Fibroblast of lung (primary cell): ENCODE results near the gene P3H3. TPM values are rescaled to one million over a fixed set of nuclear protein-coding genes. Genes with fewer than 3 reads are reported as not detected.
A peak's percentile ranks its signal among the peaks of the same experiment; 100 is the strongest.

Experiments
- DNase-seq, 2 donors: peaks; one replicate each; pipeline versions ENCODE4 v3.0.0 to v3.0.0-alpha.2; 2010; ENCODE audit warnings: low read depth in 2 of 2
- H2AFZ ChIP-seq: 2 replicates; pipeline ENCODE4 v1.5.1; 2012; ENCODE audit warnings: low read length, control low read depth, inconsistent platforms
- H3K27ac ChIP-seq: 2 replicates; pipeline ENCODE4 v1.5.1; 2011; ENCODE audit warnings: low read length, control low read depth; ENCODE audit not compliant: insufficient read depth
- H3K27me3 ChIP-seq: 2 replicates; pipeline ENCODE4 v1.5.1; 2011; ENCODE audit warnings: mild to moderate bottlenecking, low read length; ENCODE audit not compliant: control insufficient read depth, insufficient read depth
- H3K36me3 ChIP-seq: 2 replicates; pipeline ENCODE4 v1.5.1; 2011; ENCODE audit warnings: low read length; ENCODE audit not compliant: control insufficient read depth, insufficient read depth
- H3K4me1 ChIP-seq: 2 replicates; pipeline ENCODE4 v1.5.1; 2011; ENCODE audit warnings: low read length; ENCODE audit not compliant: control insufficient read depth, insufficient read depth; ENCODE audit errors: extremely low read depth
- H3K4me2 ChIP-seq: 2 replicates; pipeline ENCODE4 v1.5.1; 2011; ENCODE audit warnings: low read length, control low read depth; ENCODE audit not compliant: insufficient read depth; ENCODE audit errors: extremely low read depth
- H3K4me3 ChIP-seq, 4 experiments: fragments of 200-600 bp in 1 of 4; sonication (generic) in 1 of 4; replicated peaks in 1 of 4; 2 replicates each; pipeline ENCODE4 v1.5.1; 2011 to 2016; ENCODE audit warnings: low read length in 4 of 4, low read depth in 3 of 4, mild to moderate bottlenecking in 3 of 4, control low read depth in 2 of 4, inconsistent platforms in 1 of 4, mixed read lengths in 1 of 4; ENCODE audit not compliant: insufficient read depth in 1 of 4; ENCODE audit errors: control extremely low read depth in 1 of 4
- H3K79me2 ChIP-seq: 2 replicates; pipeline ENCODE4 v1.5.1; 2012; ENCODE audit warnings: mild to moderate bottlenecking, low read length, inconsistent platforms; ENCODE audit not compliant: control insufficient read depth, insufficient read depth
- H3K9ac ChIP-seq: 2 replicates; pipeline ENCODE4 v1.5.1; 2011; ENCODE audit warnings: mild to moderate bottlenecking, low read length, control low read depth; ENCODE audit not compliant: insufficient read depth
- H3K9me3 ChIP-seq: 2 replicates; pipeline ENCODE4 v1.5.1; 2012; ENCODE audit warnings: low read depth, low read length; ENCODE audit not compliant: control insufficient read depth, insufficient read depth
- H4K20me1 ChIP-seq: 2 replicates; pipeline ENCODE4 v1.5.1; 2011; ENCODE audit warnings: low read length; ENCODE audit not compliant: control insufficient read depth, insufficient read depth; ENCODE audit errors: extremely low read depth
- EZH2 ChIP-seq: IDR thresholded peaks from 2 replicates; pipeline ENCODE4 v1.5.1; 2012; ENCODE audit warnings: low read length, control low read depth, mild to moderate bottlenecking; ENCODE audit errors: missing control alignments
- polyA plus RNA-seq, 2 donors: library from polyadenylated mRNA; depleted of rRNA in 1 of 2; stranded (reverse) in 1 of 2; unstranded in 1 of 2; fragments of >200 nt; gene quantifications; 2 replicates each; pipeline ENCODE4 v1.2.1, GENCODE V29; 2011 to 2012; ENCODE audit warnings: missing spikeins in 1 of 2
- total RNA-seq: library from RNA; depleted of rRNA; stranded (reverse); fragments of >200 nt; gene quantifications from 2 replicates; pipeline ENCODE4 v1.2.1, GENCODE V29; 2014
- TF ChIP-seq, protein P1 (sequence below), 2 donors: IDR thresholded peaks in 1 of 2; conservative IDR thresholded peaks in 1 of 2; 1 replicate in 1 of 2; 2 replicates in 1 of 2; pipeline ENCODE4 v1.5.1; 2011 to 2012; ENCODE audit warnings: low read length in 2 of 2, control low read depth in 1 of 2, inconsistent platforms in 1 of 2, low read depth in 1 of 2, mild to moderate bottlenecking in 1 of 2

The P3H3 gene
- total and polyA plus RNA-seq, 2 donors (not counting 1 experiment from before 2014, with no cell fraction given), result 44.0 to 96.3 TPM

DNA sequence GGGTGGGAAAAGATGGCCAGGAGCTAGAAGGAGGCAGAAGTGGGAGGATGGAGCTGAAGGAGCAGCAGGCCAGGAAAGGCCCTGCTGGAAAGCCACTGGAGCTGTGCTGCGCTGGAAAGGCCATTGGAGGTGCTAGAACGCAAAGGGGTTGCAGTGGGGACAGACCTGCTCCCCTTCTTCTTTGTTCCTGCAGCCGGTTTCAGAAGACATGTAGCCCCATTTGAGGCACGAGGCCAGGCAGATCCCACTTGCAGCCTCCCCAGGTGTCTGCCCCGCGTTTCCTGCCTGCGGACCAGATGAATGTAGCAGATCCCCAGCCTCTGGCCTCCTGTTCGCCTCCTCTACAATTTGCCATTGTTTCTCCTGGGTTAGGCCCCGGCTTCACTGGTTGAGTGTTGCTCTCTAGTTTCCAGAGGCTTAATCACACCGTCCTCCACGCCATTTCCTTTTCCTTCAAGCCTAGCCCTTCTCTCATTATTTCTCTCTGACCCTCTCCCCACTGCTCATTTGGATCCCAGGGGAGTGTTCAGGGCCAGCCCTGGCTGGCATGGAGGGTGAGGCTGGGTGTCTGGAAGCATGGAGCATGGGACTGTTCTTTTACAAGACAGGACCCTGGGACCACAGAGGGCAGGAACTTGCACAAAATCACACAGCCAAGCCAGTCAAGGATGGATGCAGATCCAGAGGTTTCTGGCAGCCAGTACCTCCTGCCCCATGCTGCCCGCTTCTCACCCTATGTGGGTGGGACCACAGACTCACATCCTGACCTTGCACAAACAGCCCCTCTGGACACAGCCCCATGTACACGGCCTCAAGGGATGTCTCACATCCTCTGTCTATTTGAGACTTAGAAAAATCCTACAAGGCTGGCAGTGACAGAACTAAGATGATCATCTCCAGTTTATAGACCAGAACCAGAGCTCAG is 8.8 kb upstream of the P3H3 start:
- Histone ChIP-seq H3K9ac (no peak overlapping the region), H3K9me3 (no peaks in the 10 kb centered on the region), H3K4me2 (no peak overlapping the region), H3K27me3 (peaks cover 2% of the 10 kb centered on the region), H3K36me3 (peaks cover 7% of the 10 kb centered on the region), H4K20me1 (no peaks in the 10 kb centered on the region), H3K4me3 (no peak overlapping the region), H3K4me1 (peaks cover 10% of the 10 kb centered on the region), H3K27ac (no peak overlapping the region), H3K79me2 (no peaks in the 10 kb centered on the region), H2AFZ (no peak overlapping the region)
- no peak for DNase-seq
- TF ChIP-seq, protein P1, sequence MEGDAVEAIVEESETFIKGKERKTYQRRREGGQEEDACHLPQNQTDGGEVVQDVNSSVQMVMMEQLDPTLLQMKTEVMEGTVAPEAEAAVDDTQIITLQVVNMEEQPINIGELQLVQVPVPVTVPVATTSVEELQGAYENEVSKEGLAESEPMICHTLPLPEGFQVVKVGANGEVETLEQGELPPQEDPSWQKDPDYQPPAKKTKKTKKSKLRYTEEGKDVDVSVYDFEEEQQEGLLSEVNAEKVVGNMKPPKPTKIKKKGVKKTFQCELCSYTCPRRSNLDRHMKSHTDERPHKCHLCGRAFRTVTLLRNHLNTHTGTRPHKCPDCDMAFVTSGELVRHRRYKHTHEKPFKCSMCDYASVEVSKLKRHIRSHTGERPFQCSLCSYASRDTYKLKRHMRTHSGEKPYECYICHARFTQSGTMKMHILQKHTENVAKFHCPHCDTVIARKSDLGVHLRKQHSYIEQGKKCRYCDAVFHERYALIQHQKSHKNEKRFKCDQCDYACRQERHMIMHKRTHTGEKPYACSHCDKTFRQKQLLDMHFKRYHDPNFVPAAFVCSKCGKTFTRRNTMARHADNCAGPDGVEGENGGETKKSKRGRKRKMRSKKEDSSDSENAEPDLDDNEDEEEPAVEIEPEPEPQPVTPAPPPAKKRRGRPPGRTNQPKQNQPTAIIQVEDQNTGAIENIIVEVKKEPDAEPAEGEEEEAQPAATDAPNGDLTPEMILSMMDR (conservative IDR thresholded peaks at IDR 0.05 in 1 of 2, IDR thresholded peaks at IDR 0.05 in 1 of 2; ENCODE audit: low read depth in 1 of 2, low read length in 2 of 2), result no peak
- no peak for TF ChIP-seq EZH2

DNA sequence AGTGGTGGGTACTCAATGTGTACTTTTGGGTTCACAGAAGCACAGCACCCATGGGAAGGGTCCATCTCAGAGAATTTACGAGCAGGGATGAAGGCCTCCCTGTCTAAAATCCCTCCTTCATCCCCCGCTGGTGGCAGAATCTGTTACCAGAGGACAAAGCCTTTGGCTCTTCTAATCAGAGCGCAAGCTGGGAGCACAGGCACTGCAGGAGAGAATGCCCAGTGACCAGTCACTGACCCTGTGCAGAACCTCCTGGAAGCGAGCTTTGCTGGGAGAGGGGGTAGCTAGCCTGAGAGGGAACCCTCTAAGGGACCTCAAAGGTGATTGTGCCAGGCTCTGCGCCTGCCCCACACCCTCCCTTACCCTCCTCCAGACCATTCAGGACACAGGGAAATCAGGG is 8.0 kb upstream of the P3H3 start:
- Histone ChIP-seq H3K79me2 (no peaks in the 10 kb centered on the region), H3K27me3 (peaks cover 2% of the 10 kb centered on the region), H3K36me3 (peaks cover 7% of the 10 kb centered on the region), H3K4me1 (peaks cover 16% of the 10 kb centered on the region), H3K27ac (no peak overlapping the region), H3K4me2 (no peak overlapping the region), H3K9ac (no peak overlapping the region), H2AFZ (no peak overlapping the region), H4K20me1 (no peaks in the 10 kb centered on the region), H3K4me3 (no peak overlapping the region), H3K9me3 (no peaks in the 10 kb centered on the region)
- DNase-seq, result no peak
- TF ChIP-seq EZH2, result no peak
- TF ChIP-seq, protein P1 (conservative IDR thresholded peaks at IDR 0.05 in 1 of 2, IDR thresholded peaks at IDR 0.05 in 1 of 2; ENCODE audit: low read depth in 1 of 2, low read length in 2 of 2), result no peak

DNA sequence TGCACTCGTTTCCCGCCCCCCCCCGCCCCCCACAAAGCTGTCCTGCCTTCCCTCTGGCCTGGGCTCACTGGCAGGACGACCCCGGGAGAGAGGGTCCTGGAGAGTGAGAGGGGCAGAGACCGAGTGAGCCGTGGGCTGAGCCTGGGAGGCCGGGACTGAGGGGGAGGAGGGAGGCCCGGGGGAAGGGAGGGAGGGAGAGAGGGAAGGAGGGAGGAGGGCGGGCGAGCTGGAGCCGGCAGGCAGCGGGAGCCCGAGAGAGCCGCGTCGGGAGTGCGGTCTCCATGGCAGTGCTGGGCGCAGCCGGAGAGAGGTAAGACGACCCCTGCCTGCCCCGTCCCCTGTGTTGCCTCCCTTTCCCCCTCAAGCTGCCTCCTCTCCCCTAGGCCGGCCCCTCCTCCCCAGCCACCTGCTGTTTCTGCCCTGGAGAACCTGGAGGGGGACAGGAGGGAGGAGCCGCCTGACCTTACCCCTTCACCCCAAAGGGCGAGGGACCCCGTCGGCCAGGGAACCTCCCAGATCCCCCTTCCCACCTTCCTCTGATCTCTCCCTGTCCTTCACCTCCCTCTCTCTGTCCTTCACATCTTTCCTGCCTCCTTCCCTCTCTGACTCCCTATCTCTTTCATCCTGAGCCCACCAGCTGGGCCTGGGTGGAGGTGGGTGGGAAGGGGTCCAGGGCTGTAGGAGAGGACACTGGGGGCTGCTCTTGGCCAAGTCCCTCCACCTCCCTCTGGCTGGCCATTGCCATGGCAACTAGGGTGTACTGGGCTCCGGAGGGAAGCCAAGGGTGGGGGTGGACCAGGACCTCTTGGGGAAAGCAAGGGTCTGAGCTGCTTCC is 6.4 kb upstream of the P3H3 start, which contains the start of gene GPR162:
GPR162 (plus strand) TSS at position 231 of the 835 bp plus-strand sequence. CDS start 2,078 bp downstream, outside the sequence.
- H4K20me1 ChIP-seq, result no peaks in the 10 kb centered on the region
- no peak for TF ChIP-seq EZH2
- TF ChIP-seq, protein P1 (conservative IDR thresholded peaks at IDR 0.05 in 1 of 2, IDR thresholded peaks at IDR 0.05 in 1 of 2; ENCODE audit: low read depth in 1 of 2, low read length in 2 of 2), result no peak
- H3K36me3 ChIP-seq, result peaks cover 10% of the 10 kb centered on the region
- peak; percentile 61 to 65 for DNase-seq
- peak within 1 kb of the TSS; percentile 36 to 72 (median 55) for H3K4me3 ChIP-seq
- no peak within 1 kb of the TSS for H3K27ac ChIP-seq
- peaks cover 18% of the 10 kb centered on the region for H3K4me1 ChIP-seq
- H2AFZ ChIP-seq, result no peak within 1 kb of the TSS
- H3K9ac ChIP-seq, result peak within 1 kb of the TSS; percentile 48
- H3K79me2 ChIP-seq, result no peaks in the 10 kb centered on the region
- H3K27me3 ChIP-seq, result peaks cover 2% of the 10 kb centered on the region
- peak within 1 kb of the TSS; percentile 93 for H3K4me2 ChIP-seq
- H3K9me3 ChIP-seq, result no peaks in the 10 kb centered on the region
